GM21529 (cell line): Measurements from ENCODE around the gene TNS1.

ENCODE experiments used
- ATAC-seq: cut with Tn5 transposase; IDR thresholded peaks from one replicate; pipeline ENCODE4 v1.9.1; 2021; ENCODE audit not compliant: unreplicated experiment

The TNS1 gene

DNA sequence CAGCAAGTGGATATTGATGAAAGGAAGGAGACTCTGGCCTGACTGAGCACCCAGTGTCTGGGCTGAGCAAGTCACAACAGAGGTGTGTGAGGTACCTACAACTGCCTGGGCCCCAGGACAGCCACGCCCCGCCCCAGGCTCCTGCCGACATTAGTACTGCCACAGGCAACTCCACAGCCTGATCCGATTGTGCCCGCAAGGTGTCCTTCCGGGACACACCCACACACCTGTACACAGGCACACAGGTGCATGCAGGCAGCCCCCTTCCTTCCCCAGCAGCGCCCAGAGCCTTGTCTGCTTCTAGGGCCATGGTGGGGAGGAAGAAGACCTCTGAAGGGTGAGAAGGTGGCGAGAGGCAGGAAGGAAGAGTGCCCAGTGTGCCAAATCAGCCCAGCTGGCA is 83.6 kb downstream of the TNS1 start:
- ATAC-seq = no peak

DNA sequence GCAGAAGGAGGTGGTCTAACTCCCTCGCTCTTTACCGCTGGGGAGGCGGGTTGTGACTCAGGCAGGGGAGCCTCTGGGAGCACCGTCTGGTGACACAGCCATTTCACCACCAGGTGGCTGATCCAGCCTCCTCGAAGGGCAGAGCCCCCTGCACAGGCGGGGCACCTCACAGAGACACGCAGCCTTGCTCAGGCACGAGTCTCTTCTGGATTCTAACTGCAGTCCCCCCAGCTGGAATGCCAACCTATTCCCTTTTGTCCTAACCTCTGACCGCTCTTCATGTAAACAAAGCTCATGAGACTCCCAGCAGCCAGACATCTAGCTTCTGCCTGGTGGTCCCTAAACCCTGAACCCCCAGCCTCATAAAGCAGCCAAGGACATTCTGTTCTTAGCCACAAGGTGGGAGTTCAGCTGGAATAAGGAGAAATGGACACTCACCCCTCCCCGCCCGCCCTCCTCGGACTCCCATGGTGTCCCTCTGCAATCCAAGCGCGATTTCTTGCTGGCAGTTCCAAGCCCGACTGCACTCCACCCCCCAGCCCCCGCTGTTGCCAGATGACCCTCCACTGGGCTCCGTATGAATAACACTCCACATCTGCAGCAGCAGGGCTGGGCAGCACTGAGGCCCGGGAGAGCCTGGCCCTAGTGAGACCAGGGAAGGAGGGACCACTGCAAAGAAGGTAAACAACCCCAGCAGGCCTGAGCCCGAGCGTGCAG is 84.3 kb downstream of the TNS1 start:
- ATAC-seq = no peak

DNA sequence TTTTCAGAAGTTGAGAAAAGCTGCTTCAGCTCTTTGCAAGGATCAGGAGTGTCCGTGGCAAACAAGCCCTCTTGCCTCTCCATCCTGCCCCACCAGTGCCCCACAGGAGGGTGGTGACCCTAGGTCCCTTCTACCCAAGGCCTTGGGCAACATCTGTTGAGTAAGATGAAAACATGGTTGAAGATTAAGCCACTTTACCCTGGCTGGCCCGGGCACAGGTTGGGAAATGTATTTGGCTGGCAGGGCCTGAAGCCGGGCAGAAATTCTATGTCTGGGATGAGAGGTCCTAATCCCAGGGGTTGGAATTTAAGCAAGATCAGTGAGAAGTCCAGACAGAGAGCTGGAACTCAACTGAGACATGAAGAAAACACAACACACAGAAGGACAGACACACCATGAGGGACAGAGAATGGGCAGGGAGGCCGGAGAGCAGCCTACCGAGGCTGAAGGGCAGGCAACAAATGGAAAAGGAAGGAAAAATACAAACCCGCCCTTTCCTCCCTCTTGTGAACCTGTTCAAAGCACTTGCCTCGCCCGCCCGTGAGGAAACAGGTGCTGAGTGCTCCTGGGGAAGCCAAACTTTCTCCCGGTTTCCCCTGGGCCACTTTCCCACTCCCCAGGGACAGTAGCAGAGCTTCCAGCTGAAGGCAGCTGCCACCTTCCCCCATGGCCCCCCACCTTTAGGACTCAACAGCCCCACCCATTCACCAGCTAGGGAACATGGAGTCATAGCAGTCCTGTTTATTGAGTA is 86.1 kb downstream of the TNS1 start:
- no peak for ATAC-seq

GRCh38 chr2:217915706-217916105 is 87.1 kb downstream of the TNS1 start:
- no peak for ATAC-seq

GRCh38 chr2:217914878-217915277 is 87.9 kb downstream of the TNS1 start:
- ATAC-seq = no peak

DNA sequence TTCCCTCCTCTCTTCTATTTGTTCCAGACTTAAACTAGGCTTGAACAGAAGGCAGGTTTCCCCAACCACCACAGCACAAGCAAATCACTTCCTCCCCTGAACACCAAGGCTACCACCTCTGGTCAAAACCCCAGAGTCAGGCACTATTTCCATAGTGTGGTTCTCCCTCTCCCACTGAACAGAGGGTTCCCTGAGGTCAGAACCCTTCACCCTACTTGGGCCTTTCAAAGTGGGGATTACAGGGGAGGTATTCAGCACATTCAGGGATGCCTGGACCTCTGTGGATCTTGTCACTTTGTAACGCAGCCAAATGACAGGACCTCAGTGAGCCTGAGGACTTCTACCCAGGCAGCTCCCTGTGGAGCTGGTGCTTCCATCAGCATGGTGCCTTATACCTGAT is 88.7 kb downstream of the TNS1 start:
- no peak for ATAC-seq

DNA sequence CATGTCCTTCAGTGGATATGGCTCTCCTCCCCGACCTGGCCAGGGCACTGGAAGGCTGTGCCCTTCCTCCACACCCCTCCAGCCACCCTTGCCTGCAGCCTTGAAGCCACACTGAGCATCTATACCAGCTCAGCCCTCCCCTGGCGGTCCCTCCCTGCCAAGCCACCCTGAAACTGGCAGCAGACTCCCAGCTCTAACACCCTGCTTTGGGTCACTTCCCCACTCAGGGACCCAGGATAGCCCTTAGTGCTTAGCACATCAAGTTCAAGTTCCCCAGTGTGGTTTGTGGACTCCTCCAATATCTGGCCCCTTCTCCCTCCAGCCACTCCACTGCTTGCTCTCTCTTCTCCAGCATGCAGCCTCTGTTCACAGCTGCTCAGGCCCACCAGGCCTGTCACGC is 89.4 kb downstream of the TNS1 start:
- ATAC-seq = no peak

- ATAC-seq = no peak
Measured at GRCh38 chr2:217912098-217913024, 90.4 kb downstream of the TNS1 start.

DNA sequence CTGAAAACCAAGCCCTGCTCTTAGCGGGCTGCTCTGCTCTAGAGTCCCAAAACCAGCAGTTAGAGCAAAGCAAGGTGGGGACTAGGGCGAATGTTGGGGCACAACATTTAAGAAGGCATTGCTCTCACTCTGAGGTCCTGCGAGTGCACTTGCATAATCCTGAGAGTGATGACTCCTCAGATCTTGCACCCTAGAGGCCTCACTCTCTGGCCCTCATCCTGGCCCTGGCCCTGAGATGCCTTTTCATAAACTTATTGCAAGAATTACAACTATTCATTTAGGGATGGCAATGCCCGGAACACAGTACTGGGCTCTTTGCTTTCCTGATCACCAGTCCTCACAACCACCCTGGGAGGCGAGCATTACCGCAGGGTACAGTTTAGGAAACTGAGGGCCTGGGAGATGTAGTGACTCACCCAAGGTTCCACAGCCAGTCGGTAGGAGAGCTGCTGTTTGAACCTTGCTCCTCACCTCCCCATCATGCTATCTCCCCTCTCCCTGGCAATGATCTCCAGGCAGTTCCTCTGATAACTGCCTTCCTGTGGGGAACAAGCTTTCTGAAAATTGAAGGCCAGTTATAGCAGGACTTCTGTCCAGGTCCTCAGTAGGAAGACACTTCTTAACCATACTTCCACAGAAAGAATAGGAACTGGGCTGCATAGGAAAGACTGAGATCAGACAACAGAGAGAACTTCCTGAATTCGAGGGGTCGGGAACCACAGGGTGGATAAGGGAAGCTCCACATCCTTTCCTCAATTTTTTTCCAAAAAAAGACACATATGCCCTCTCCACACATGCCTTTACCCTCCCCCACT is 91.3 kb downstream of the TNS1 start:
- ATAC-seq = no peak

GRCh38 chr2:217910875-217911212 is 92.0 kb downstream of the TNS1 start:
- ATAC-seq = no peak

- ATAC-seq = no peak
Measured at GRCh38 chr2:217909156-217909820, 93.5 kb downstream of the TNS1 start.

GRCh38 chr2:217908544-217908943 is 94.3 kb downstream of the TNS1 start:
- no peak for ATAC-seq

- ATAC-seq = no peak
Measured at GRCh38 chr2:217907266-217907665, 95.5 kb downstream of the TNS1 start.

GRCh38 chr2:217906798-217907197 is 96.0 kb downstream of the TNS1 start:
- ATAC-seq = no peak

DNA sequence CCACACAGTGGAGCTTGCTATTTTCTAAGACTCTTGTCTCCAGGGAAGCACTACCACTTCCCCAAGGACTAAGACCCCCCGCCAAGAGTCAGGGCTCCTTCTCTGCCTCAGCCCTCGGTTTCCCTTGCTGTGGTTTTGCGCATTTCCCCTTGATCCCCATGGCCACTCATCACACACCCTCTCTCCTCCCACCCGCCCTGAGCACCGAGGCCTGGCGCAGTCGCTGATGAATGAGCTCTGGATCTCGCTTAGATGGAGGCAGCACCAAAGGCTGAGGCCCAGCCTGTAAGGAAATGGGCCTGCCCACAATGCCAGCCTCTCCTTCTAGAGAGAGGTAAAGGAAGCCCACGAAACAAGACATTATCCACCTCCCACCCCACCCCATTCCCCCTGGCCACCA is 96.9 kb downstream of the TNS1 start:
- no peak for ATAC-seq

DNA sequence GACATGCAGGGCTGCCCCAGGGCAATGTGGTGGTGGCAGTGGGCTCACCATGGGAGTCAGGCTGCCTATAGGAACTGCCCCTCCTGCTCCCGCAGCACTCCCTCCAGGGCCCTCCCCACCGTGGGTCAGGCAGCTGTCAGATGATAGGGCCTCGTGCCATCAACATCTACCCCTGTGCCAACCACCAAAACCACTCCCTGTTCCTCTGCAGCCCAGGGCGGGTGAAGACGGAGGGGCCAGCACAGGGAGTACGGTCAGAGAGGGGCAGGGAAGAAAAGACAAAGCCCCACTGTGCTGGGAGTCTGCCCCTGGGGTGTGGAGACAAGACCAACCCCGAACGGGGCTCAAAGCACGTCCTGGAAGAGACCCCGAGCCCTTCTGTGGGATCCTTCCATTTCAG is 97.4 kb downstream of the TNS1 start:
- ATAC-seq = no peak

GRCh38 chr2:217904614-217904965 is 98.2 kb downstream of the TNS1 start:
- no peak for ATAC-seq

DNA sequence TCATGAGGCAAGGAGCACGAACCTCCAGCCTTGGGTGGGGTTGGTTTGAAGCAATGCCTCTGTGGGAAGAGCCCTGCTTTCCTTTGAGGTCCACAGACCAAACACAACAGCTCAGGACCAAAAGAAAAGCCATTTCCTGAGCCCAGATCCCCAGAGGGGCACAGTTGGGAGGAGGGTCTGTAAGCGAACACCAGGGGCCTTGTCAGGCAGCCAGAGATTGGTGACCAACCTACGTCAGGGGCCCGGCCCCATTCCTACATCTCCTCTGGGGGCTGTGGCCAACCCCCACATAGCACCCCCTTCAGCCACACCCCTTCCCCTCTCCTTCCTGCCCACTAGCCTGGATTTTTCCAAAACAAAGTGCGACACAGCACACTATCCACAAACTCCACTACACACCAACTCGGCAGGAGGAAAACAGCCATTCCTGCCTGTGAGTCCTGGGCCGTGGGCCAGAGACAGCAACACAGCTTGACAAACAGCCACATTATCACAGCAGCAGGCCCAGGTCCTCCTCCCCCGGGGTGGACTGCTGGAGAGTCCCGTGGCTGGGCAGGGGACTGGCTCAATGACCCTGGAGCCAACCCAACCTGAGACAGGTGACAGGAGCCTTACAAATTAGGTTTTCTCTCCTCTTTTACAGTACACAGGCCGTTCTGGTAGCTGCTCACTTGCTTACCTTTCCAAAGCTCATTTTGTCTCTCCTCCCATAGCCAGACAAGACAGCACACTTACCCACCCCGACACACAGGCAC is 98.8 kb downstream of the TNS1 start:
- ATAC-seq = no peak

DNA sequence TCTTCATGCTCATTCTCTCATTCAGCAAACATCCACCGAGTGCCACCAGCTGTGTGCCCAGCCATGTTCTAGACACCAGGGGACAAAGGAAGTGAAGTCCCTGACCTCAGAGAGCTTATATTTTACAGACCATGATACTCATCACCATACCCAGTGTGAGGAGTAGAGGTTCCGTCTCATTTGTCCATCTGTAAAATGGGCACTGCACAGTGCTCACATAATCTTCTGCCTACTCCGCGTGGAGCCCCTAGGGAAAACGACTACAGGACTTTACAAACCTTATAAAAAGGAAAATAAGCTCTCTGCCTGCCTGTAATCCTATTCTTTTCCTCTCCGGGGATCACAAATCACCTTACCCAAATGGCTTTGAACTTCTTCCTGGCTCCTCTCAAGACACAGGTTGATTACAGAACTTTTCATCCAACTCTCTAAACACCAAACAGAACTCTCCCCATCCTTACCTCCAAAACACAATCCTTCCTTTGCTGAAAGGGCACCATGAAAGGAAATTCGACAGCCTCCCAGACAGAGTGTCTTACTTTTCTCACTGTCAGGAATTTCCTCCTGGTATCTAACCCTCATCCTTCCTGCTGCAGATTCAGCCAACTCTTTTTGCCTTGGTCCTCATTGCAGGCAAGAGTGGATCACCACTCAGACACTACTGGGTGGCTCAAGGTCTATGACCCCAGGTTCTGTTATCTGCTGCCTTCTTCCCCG is 99.5 kb downstream of the TNS1 start:
- ATAC-seq = no peak
